Measurements from ENCODE around the gene FIG4.
"Not testable (repeated sequence)": the region's sequence is repeated elsewhere in the genome, so short reads cannot be mapped to it uniquely, and the experiment has no call there.

Gene FIG4

DNA sequence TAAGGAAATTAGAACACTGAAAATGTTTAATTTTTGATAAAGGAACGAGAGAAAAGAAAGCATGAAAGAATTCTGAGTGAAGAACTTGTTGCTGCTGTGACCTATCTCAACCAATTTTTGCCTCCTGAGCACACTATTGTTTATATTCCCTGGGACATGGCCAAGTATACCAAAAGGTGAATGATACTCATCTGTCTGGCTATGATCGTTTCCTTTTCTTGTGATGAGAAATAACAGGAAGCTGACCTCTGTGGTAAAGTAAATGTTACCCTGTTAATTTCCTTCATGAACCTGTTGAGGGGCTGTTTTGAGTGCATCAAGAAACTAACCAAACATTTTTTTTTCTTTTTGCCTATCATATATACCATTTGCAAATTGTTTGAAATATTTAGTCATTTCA lies 69.1 kb downstream of the FIG4 start:
- DNase-seq (ENCODE audit: low read depth): no peak

DNA sequence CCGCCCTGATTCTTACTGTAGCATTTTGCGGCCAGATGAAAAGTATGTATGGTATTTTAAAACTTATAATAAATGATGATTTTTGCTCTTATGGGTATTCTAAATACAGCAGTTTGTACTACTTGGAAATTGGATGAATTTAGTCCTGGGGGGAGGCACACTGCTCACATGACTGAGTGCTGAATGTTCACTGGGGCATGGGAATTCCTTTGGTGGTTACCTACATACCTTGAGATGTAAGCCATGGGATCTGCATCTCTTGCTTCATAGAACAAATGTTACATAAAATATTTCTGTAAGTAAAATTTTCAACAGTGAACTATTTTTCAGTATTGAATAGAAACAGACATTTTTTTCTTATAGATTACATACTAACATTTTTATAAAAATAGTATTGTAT lies 71.1 kb downstream of the FIG4 start:
- DNase-seq (ENCODE audit: low read depth): no peak

DNA sequence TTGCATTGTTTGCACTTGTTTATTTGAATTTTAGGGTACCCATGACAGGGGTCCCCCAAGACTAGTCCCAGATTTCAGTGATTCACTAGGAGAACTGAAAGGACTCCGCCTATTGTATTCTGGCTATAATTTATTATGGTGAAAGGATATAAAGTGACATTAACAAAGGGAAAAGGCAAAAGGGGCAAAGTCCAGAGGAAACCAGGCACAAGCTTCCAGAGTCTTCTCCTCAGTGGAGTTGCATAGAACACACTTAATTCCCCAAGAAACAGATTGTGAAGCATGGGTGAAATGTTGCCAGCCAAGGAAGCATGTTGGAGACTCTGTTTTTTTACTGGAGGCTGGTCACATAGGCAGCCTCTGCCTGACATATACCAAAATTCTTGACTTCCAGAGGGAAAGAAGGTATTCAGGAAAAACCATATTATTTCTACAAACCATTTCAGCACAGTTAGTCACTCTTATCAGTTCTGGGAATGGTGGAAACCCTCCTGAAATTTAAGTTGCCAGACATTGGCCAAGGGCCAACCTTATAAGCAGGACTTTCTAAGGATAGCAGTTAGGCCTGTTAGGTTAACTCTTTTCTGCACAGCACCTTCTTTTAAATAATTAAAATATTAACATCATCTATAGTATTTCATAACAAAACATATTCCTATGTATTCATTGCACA lies 71.8 kb downstream of the FIG4 start:
- DNase-seq (ENCODE audit: low read depth): no peak

DNA sequence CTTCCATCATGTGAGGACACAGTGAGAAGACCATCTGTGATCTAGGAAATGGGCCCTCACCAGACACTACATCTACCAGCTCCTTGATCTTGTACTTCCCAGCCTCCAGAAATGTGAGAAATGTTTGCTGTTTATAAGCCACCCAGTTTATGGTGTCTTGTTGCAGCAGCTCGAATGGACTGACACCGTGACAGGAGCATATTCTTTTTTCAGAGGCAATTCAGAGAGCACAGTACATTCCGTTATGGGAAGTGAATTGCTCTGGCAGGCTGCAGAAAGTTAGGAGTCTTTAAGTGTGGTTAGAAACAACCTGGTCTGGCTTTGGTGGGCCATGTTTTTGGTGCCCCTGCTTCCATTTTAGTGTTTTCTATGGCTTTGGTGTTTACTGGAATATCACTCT lies 75.1 kb downstream of the FIG4 start:
- DNase-seq (ENCODE audit: low read depth): no peak

DNA sequence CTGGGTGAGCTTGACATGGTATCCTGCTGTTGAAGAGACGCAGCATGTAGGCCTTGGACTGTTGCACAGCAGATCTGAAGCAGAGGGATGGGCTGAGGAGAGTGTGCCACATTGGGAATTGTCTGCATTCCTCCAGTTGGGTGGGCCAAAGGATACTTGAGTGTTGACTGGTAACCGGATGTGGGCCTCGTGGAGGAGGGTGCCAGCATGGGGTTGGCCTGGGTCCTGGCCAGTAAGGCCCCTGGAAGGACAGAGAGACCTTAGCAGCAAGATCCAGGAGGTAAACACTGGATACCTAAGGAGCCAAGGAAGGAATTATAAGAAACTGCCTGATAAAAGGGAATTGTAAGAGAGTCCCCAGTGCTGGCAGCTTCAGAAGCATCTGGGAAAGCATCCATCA lies 76.9 kb downstream of the FIG4 start:
- no peak for DNase-seq (ENCODE audit: low read depth)

DNA sequence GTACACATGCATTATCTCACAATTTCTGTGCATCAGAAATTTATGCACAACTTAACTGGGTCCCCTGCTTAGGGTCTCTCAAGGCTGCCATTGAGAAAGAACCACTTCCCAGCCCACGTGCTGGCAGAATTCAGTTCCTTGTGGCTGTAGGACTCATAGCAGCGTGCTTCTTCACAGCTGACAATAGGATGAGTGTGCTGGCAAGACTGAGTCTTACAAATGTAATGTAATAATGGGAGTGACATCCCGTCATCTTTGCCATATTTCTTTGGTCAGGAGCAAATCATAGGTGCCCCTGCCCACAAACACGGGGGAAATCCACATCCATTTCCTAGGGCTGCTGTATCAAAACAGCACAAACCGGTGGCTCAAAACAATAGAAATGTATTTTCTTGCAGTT lies 77.4 kb downstream of the FIG4 start:
- DNase-seq (ENCODE audit: low read depth): no peak

DNA sequence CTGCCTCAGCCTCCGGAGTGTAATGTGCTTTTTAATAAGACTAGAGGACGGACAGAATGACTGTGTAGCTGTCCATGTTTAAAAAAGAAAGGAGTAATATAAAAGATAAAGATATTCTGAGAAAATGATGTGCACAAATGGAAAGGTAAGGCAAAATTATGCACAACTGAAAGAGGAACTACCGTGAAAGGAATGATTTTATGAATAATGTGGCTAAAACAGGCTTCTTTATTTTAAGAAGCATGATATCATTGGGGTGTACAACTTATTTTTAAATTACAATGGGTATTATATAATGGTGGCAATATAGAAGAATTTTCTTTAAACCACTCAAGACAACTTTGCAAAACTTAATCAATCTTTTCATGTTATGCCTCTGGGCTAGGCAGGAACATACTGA lies 78.1 kb downstream of the FIG4 start:
- no peak for DNase-seq (ENCODE audit: low read depth)

DNA sequence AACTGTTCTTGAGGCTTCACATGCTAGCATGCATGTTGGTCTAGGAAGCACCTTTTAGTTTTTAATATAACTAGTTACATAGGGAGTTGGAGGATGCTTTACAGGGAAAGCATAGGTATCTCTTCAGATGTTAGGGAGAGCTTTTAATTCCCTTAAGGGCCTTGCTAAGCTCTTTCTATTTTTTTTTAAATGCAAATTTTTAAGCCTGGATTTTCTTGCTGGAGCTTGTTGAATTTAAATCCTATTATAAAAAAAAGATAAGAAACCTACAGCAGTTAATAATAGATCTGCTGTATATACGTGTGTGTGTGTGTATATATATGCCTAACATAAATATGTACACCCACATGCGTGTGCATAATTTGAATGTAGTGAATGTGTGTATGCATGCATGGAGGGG lies 79.0 kb downstream of the FIG4 start:
- DNase-seq (ENCODE audit: low read depth): no peak

DNA sequence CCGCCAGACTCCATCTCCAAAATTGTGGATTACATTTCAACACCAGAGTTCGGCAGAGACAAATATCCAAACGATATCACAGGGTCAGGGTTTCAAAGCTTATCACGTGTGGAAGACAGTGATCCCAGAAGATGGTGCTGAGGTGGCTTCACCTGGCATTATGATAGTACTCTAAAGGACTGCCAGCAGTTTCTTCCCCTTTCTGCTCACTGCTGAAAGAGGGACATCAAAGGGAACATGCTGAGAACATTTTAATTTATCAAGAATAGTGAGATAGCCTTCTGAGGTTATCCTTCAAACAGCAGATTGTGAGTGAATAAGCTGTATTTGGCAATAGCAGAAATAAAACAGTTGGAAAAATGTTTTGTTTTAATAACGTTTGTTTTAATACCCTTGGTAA lies 79.7 kb downstream of the FIG4 start:
- DNase-seq (ENCODE audit: low read depth): no peak

DNA sequence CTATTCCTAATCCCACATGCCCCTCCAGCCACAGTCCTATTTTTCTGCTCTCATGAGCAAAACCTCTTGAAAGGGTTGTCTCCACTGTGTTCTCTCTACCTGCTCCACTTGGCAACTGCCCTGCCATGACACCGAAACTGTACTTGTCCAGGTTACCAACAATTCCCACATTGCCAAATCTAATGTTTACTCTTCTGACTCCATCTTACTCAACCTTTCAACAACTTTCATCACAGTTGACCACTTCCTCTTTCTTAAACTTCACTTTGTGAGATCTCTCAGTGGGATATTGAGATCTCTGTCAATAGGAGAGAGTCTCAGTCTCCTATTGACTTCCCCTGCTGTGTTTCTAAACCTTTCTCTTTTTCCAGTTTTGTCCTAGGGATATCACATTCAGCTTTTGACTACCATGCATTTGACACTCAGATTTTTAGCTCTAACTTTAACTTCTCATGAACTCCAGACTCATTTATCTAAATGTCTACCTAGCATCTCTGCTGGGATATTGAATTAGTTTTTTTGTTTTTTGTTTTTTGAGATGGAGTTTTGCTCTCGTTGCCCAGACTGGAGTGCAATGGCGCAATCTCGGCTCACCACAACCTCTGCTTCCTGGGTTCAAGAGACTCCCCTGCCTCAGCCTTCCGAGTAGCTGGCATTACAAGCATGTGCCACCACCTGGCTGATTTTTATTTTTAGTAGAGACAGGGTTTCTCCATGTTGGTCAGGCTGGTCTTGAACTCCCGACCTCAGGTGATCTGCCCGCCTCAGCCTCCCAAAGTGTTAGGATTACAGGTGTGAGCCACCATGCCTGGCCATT lies 81.1 kb downstream of the FIG4 start:
- DNase-seq (ENCODE audit: low read depth): not testable (repeated sequence)

DNA sequence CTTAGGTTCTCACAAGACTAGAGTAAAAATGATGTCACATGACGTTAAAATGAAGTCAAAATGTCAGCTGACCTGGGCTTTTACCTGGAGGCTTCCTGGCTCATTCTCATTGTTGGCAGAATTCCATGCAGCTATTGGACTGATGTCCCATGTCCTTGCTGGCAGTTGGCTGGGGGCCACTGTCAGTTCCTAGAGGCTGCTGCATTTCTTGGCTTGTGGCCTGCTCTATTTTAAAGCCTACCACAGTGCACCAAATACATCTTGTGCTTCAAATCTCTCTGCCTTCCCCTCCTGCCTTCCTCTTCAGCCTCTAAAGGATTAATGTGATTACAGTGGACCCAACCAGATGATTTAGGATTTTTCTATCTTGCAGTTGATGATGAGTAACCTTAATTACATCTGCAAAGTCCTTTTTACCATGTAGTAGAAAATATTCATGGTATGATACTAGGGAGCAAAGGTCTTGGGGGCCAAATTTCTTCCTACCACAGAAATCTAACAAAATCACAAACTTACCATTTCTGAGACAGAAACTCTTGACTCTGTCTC lies 81.9 kb downstream of the FIG4 start:
- DNase-seq (ENCODE audit: low read depth): no peak

DNA sequence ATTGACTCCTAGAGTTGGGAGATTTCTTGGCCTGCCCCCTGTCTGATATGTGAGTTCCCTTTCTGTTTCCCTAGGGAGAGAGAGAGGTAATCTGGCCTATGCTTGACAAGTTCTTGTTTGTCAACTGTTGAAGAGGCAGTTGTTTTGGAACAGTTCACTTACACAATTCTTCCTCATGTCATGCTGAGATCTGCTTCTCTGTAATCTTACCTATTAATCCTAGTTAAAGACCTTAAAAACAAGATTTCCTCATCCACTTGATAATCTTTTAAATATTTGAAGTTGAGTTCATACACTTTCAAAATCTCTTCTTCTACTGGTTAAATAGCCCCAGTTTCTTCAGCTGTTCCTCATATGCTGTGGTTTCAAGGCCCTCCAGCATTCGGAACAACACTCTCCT lies 89.9 kb downstream of the FIG4 start:
- DNase-seq (ENCODE audit: low read depth): no peak

DNA sequence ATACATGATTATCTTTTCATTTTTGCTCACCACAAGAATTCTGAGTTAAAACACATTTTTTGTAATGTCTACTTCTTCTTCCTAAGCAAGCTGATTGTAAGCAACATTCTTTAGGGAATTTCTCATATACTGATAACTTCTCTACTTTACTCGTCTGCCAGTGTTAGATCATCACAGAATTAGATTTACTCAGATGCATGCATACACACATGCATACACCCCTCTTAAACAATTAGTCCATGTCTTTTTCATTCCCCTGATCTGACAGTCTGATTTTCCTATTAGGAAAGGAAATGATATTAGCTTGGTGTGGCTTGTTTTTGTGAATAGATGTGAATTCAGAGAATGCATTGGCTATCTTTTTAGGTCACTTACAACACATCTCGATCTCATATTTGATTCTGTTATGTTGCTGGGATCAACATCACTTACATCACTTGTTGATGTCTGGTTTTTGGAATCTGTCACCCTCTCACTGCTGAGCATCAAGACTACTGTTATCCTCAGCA lies 91.4 kb downstream of the FIG4 start:
- DNase-seq (ENCODE audit: low read depth): no peak

DNA sequence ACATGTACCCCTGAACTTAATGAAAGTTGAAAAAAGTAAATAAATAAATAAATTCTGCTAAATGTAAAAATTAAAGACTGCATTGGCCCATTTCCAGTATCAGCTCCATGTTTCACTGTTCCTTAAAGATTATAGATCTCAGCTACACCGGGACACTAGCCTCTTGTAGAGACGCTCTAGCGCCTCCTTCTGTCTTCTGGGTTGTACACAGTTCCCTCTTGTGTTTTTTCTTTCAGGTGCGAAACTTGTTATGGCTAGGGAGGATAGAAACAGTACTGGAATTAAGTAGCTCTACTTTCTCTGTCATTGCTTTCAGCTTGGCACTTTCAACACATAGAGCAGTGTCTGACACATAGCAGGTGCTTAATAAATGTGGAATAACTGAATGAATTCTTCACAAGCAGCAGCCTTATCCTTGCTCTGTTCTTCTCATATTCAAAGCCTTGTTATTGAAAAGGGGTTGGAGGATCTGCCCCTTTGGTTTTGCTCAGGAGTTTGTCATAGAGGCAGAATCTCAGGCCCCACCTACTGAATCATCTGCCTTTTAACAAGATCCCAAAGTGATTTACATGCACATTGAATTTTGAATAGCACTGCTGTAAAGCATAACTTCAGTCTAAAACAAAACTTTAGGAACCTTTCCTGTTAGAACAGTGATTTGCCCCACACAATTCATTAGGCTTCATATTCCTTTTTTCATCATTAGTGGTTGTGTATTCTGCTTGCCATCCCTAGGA lies 92.3 kb downstream of the FIG4 start:
- no peak for DNase-seq (ENCODE audit: low read depth)

DNA sequence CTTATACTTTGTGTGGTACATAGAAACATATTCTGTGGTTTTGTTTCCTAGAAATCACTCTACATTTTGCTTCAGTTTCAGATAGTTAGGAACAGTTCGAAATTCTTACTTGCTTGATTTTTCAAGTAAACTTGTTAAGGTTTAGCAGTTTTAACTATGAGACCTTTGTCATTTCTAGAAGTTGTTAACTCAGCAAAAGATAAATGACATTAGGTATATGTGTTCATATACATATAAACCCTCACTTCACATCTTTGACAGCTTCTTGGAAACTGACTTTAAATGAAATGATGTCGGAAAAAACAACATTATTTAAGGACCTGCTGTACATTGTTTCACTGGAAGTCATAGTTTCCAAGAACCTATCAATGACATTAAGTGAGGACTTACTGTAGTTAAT lies 96.2 kb downstream of the FIG4 start:
- no peak for DNase-seq (ENCODE audit: low read depth)

DNA sequence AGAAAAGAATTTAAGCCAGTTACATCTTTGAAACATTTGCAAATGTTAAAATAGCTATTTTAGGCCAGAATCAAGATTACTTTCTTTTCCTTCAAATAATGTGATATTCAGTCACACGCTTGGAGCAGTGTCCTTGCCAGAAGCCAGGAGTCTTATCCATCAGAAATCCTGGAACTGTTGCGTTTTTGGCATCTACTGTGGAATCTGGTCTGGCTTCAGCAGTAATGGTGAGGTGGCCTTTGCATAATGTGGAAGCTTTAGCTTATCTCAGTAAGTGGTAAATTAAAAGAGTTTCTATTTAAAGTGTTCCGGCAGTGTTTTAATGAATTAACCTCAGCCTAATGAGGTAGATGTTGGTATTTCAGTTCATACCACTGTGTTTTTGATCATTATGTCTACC lies 97.6 kb downstream of the FIG4 start:
- no peak for DNase-seq (ENCODE audit: low read depth)

DNA sequence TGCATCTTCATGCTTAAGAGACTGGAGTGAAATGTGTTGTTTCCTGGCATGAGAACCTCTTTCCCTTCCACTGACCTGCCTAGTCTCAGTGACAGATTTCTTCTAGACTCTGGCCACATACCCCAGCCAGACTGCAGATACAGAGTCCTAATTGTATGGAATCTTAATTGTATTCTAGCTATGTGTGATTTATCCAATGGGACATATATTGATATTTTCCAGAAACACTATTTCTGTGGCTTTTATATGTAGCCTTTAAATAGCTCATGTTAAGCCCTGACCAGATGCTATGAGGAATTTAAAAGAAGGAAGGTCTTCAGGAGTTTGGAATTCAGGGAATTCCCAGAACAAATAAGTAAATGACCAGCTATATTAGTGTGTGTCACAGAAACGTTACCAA lies 99.0 kb downstream of the FIG4 start:
- DNase-seq (ENCODE audit: low read depth): no peak

DNA sequence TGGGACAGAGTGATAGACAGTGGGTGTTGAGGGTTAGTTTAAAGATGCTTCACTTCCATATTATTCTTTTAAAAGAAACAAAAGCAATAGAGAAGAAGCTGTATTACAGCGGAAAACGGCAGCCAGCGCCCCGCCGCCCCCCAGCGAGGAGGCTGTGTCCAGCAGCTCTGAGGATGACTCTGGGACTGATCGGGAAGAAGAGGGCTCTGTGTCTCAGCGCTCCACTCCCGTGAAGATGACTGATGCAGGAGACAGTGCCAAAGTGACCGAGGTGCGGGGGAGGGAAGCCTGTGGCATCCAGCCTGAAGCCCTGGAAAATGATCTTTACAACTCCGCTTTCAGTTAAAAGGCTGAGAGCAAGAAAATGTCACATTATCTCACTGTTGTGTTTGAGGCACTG lies 100.2 kb downstream of the FIG4 start:
- no peak for DNase-seq (ENCODE audit: low read depth)

DNA sequence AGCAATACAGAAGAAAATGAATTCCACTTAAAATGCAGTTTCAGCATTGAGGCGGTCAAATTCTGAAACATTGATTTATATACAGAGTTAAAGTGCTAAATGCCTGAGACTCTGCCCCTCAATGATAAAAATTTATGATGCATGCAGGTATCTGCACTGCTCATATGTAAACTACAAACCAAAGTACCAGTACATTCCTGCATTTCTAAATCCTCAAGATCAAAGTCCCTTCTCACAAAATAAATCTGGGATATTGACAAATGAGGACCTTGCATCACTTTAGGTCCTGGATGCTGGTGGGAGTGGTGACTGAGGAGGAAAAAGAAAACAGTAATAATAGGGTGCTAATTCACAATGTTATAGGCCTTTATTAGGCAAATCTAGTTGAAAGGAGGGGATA lies 101.9 kb downstream of the FIG4 start:
- DNase-seq (ENCODE audit: low read depth): no peak

DNA sequence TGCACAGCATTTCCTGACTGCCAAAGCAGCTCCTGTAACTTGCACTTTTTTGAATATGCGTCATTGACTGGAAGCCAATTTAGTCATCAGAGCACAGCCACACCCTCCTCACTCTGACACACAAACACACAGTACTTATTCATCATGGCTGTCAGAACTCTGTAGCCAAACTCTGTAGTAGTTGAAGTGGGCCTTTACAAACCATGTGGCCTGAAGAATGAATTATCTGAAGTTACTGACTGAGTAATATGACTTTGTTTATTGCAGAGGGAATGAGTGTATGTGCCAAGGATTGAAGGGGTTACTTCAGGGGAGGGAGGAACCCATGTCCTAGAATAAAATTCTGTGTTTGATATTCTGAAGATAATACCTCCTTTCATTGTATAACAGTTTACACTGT lies 102.7 kb downstream of the FIG4 start:
- no peak for DNase-seq (ENCODE audit: low read depth)

DNA sequence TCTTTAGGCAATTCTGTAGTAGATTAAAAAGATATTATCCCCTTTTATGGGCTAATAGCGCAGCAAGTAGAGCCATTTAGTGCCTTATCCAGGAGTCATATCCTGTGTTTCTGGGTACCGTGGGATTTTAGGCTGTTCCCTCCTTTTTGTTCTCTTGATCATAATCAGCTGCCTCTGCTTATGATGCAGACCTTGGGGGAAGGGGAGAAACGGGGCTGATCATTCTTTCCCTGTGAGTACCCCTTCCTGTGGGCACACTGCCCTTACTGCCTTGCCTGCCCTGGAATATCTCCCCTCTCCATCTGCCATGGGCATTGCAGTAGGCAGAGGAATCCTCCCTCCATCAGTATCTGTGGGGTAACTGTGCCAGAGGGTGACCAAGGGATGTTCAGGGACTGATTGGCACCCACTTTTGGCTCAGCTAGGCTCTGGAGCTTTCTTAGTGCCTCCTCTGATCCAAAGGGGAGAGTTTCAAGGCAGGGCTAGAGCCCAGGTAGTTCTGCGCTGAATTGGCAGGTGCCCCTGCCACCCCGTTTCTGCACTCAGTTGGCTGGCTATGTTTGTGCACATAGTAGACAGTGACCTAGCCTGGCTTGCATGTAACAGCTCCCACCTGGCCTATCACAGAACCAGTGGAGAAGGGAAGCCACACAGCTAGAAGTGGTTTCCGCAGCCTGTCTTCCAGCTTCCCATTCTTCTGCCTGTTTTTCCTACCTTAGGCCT lies 103.3 kb downstream of the FIG4 start:
- DNase-seq (ENCODE audit: low read depth): no peak

DNA sequence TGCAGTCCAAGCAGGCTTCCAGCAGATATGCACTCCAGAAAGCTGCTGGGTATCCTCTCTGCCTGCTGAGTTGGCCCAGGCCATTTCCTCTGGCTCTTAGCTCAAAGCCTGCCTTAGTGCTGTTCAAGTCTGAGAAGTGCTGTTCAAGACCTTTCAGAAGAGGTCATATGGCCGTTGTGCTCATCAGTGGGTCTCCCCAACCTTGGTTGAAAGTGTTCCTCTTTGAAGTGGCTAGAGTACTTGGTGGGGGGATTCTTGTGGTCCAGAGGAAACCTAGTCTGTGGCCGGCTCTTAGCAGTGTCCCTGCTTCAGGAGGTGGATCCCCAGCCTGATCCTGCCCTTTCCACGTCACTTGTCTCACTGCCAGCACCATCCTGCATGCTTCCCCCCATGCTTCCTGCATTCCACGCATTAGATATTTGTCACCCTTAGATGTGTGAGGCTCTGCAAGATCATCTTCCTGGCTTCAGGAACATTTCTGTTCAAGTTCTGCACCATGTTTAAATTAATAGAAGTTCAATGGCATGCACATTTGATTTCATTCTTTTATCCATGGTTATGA lies 105.0 kb downstream of the FIG4 start:
- no peak for DNase-seq (ENCODE audit: low read depth)

Measured in stimulated activated CD8-positive, alpha-beta memory T cell treated with anti-CD3 and anti-CD28 coated beads, Interleukin-4, amount 100 ng/mL, for 24 hours (primary cell).